GM23338 (cell line): Measurements from ENCODE around the gene REPS1. TPM values are rescaled to one million over a fixed set of nuclear protein-coding genes. Genes with fewer than 3 reads are reported as not detected.

Experiments used
- ATAC-seq: fragments of 200-7000 bp; cut with Tn5 transposase; 3 replicates; pipeline ENCODE4 v1.9.1; 2020
- DNase-seq: peaks from one replicate; pipeline ENCODE4 v3.0.0-alpha.2; 2015; ENCODE audit warnings: low spot score
- H2AFZ ChIP-seq: fragments of 200-600 bp; sonication (generic); 2 replicates; pipeline ENCODE4 v1.8.0; 2016; ENCODE audit warnings: antibody characterized with exemption, mild to moderate bottlenecking, moderate library complexity
- H3F3A ChIP-seq: fragments of 200-600 bp; sonication (generic); replicated peaks from 2 replicates; pipeline ENCODE4 v1.8.0; 2017; ENCODE audit warnings: antibody characterized with exemption, mixed run types, low read depth
- H3K27ac ChIP-seq: fragments of 200-600 bp; sonication (generic); 2 replicates; pipeline ENCODE4 v1.6.1; 2016; ENCODE audit warnings: low read depth
- H3K27me3 ChIP-seq: fragments of 200-600 bp; sonication (generic); 2 replicates; pipeline ENCODE4 v1.8.0; 2016; ENCODE audit warnings: mild to moderate bottlenecking, mixed run types, moderate library complexity; ENCODE audit not compliant: insufficient read depth
- H3K36me3 ChIP-seq: fragments of 200-600 bp; sonication (generic); 2 replicates; pipeline ENCODE4 v1.8.0; 2016; ENCODE audit warnings: mild to moderate bottlenecking; ENCODE audit not compliant: insufficient read depth
- H3K4me1 ChIP-seq: fragments of 200-600 bp; sonication (generic); 2 replicates; pipeline ENCODE4 v1.8.0; 2016; ENCODE audit warnings: mild to moderate bottlenecking, moderate library complexity; ENCODE audit not compliant: insufficient read depth
- H3K4me2 ChIP-seq: fragments of 200-600 bp; sonication (generic); 2 replicates; pipeline ENCODE4 v1.7.1; 2017; ENCODE audit warnings: mixed run types
- H3K4me3 ChIP-seq: fragments of 200-600 bp; sonication (generic); 2 replicates; pipeline ENCODE4 v1.6.1; 2016; ENCODE audit warnings: mixed run types
- H3K79me2 ChIP-seq: fragments of 200-600 bp; sonication (generic); replicated peaks from 2 replicates; pipeline ENCODE4 v1.8.0; 2017; ENCODE audit warnings: mild to moderate bottlenecking; ENCODE audit not compliant: insufficient read depth
- H3K9me2 ChIP-seq: fragments of 200-600 bp; sonication (generic); 2 replicates; pipeline ENCODE4 v1.8.0; 2017; ENCODE audit not compliant: insufficient read depth
- H4K20me1 ChIP-seq: fragments of 200-600 bp; sonication (generic); replicated peaks from 2 replicates; pipeline ENCODE4 v1.8.0; 2017; ENCODE audit warnings: mild to moderate bottlenecking; ENCODE audit not compliant: insufficient read depth
- H3K27ac Mint-ChIP-seq: 2 replicates; pipeline ENCODE4 v1.8.0; 2020; ENCODE audit warnings: inconsistent platforms, mild to moderate bottlenecking, moderate library complexity, mixed read lengths
- H3K27me3 Mint-ChIP-seq: 3 replicates; pipeline ENCODE4 v1.8.0; 2022; ENCODE audit warnings: low read depth, mild to moderate bottlenecking, moderate library complexity, mixed read lengths, inconsistent platforms; ENCODE audit not compliant: insufficient read depth, poor library complexity
- H3K36me3 Mint-ChIP-seq: 3 replicates; pipeline ENCODE4 v1.8.0; 2021; ENCODE audit warnings: low read depth, mild to moderate bottlenecking, inconsistent platforms, moderate library complexity, mixed read lengths
- H3K4me1 Mint-ChIP-seq: 3 replicates; pipeline ENCODE4 v1.8.0; 2020; ENCODE audit warnings: mild to moderate bottlenecking, inconsistent platforms, mixed read lengths
- H3K4me3 Mint-ChIP-seq: 3 replicates; pipeline ENCODE4 v1.8.0; 2021; ENCODE audit warnings: moderate library complexity, mild to moderate bottlenecking, inconsistent platforms, mixed read lengths
- H3K9me3 Mint-ChIP-seq: 3 replicates; pipeline ENCODE4 v1.8.0; 2020; ENCODE audit warnings: moderate library complexity, mild to moderate bottlenecking, inconsistent platforms, mixed read lengths
- CREB1 ChIP-seq: fragments of 250-450 bp; sonication (Bioruptor Pico); IDR thresholded peaks from 2 replicates; pipeline ENCODE4 v1.5.0; 2020; ENCODE audit warnings: low read depth, mild to moderate bottlenecking, moderate library complexity
- CTCF ChIP-seq, 2 experiments: fragments of 200-600 bp in 1 of 2; sonication (generic) in 1 of 2; conservative IDR thresholded peaks; 2 replicates each; pipeline versions ENCODE4 v1.5.1 to v1.6.1; 2016 to 2017; ENCODE audit warnings: antibody characterized with exemption in 2 of 2, low read depth in 2 of 2, mild to moderate bottlenecking in 2 of 2, moderate library complexity in 1 of 2
- EZH2 ChIP-seq: fragments of 200-600 bp; sonication (generic); IDR thresholded peaks from one replicate; pipeline ENCODE4 v1.8.0; 2017; ENCODE audit warnings: antibody characterized with exemption, mild to moderate bottlenecking, low read depth; ENCODE audit not compliant: unreplicated experiment
- EZH2phosphoT487 ChIP-seq: fragments of 200-600 bp; sonication (generic); IDR thresholded peaks from one replicate; pipeline ENCODE4 v1.8.1; 2018; ENCODE audit warnings: antibody characterized with exemption; ENCODE audit not compliant: unreplicated experiment
- JUNB ChIP-seq: IDR thresholded peaks from one replicate; pipeline ENCODE4 v1.6.1; 2016; ENCODE audit warnings: antibody characterized with exemption; ENCODE audit not compliant: unreplicated experiment
- NANOG ChIP-seq: IDR thresholded peaks from 2 replicates; pipeline ENCODE4 v1.6.1; 2016; ENCODE audit warnings: antibody characterized with exemption, borderline replicate concordance
- POLR2AphosphoS5 ChIP-seq: IDR thresholded peaks from 2 replicates; pipeline ENCODE4 v1.6.1; 2016; ENCODE audit warnings: antibody characterized with exemption, low read depth
- STAT1 ChIP-seq: IDR thresholded peaks from one replicate; pipeline ENCODE4 v1.6.1; 2016; ENCODE audit warnings: antibody characterized with exemption; ENCODE audit not compliant: unreplicated experiment
- ZNF114 ChIP-seq: fragments of 250-450 bp; sonication (Bioruptor Pico); IDR thresholded peaks from 2 replicates; pipeline ENCODE4 v1.5.0; 2020; ENCODE audit warnings: mild to moderate bottlenecking, moderate library complexity
- ZNF331 ChIP-seq: fragments of 250-450 bp; sonication (Bioruptor Pico); IDR thresholded peaks from 2 replicates; pipeline ENCODE4 v1.5.0; 2020; ENCODE audit warnings: low read depth, mild to moderate bottlenecking, moderate library complexity
- ZNF462 ChIP-seq: fragments of 250-450 bp; sonication (Bioruptor Pico); IDR thresholded peaks from 2 replicates; pipeline ENCODE4 v1.5.0; 2020; ENCODE audit warnings: mild to moderate bottlenecking, moderate library complexity
- polyA plus RNA-seq: library from polyadenylated mRNA; unstranded; fragments of >200 nt; fragmentation: Nextera tagmentation; extraction: Ambion mirVana; gene quantifications from 2 replicates; pipeline ENCODE4 v1.2.1, GENCODE V29; 2016
- total RNA-seq: library from RNA; depleted of rRNA; stranded (reverse); fragments of >200 nt; shearing (Covaris generic); gene quantifications from 2 replicates; pipeline ENCODE4 v1.2.3, GENCODE V29; 2014
- TF ChIP-seq, protein P1 (sequence below): IDR thresholded peaks from 2 replicates; pipeline ENCODE4 v1.6.1; 2016; ENCODE audit warnings: antibody characterized with exemption
- TF ChIP-seq, protein P2 (sequence below): IDR thresholded peaks from one replicate; pipeline ENCODE4 v1.6.1; 2018; ENCODE audit warnings: antibody characterized with exemption; ENCODE audit not compliant: unreplicated experiment

REPS1 gene
- total and polyA plus RNA-seq, 2 experiments from 2014 or later: 46.0 to 65.7 TPM

GRCh38 chr6:139019722-139020121 is 31.7 kb upstream of the REPS1 start:
- Histone ChIP-seq H3F3A (0 out of 2 replicates have a peak, but pooled peaks cover 3% of the 10 kb centered on the region), H3K4me2 (no peak overlapping the region), H3K79me2 (no peaks in the 10 kb centered on the region), H3K4me3 (no peak overlapping the region), H3K36me3 (no peaks in the 10 kb centered on the region), H4K20me1 (no peaks in the 10 kb centered on the region), H3K9me2 (no peaks in the 10 kb centered on the region), H2AFZ (no peak overlapping the region), H3K27me3 (no peaks in the 10 kb centered on the region), H3K4me1 (peaks cover 10% of the 10 kb centered on the region), H3K27ac (no peak overlapping the region)
- no peak overlapping the region for H3K27ac Mint-ChIP-seq
- H3K9me3 Mint-ChIP-seq: no peaks in the 10 kb centered on the region
- ATAC-seq: no peak
- no peak for DNase-seq
- TF ChIP-seq NANOG (no peak), EZH2 (no peak), ZNF331 (CRISPR knock-in tag) (no peak), JUNB (no peak), ZNF114 (CRISPR knock-in tag) (no peak), ZNF462 (CRISPR knock-in tag) (no peak), STAT1 (no peak), POLR2AphosphoS5 (no peak), EZH2phosphoT487 (no peak), CREB1 (CRISPR knock-in tag) (no peak), CTCF (conservative IDR thresholded peaks at IDR 0.05; ENCODE audit: low read depth in 2 of 2) (no peak)
- TF ChIP-seq, protein P1, sequence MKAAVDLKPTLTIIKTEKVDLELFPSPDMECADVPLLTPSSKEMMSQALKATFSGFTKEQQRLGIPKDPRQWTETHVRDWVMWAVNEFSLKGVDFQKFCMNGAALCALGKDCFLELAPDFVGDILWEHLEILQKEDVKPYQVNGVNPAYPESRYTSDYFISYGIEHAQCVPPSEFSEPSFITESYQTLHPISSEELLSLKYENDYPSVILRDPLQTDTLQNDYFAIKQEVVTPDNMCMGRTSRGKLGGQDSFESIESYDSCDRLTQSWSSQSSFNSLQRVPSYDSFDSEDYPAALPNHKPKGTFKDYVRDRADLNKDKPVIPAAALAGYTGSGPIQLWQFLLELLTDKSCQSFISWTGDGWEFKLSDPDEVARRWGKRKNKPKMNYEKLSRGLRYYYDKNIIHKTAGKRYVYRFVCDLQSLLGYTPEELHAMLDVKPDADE: no peak
- TF ChIP-seq, protein P2, sequence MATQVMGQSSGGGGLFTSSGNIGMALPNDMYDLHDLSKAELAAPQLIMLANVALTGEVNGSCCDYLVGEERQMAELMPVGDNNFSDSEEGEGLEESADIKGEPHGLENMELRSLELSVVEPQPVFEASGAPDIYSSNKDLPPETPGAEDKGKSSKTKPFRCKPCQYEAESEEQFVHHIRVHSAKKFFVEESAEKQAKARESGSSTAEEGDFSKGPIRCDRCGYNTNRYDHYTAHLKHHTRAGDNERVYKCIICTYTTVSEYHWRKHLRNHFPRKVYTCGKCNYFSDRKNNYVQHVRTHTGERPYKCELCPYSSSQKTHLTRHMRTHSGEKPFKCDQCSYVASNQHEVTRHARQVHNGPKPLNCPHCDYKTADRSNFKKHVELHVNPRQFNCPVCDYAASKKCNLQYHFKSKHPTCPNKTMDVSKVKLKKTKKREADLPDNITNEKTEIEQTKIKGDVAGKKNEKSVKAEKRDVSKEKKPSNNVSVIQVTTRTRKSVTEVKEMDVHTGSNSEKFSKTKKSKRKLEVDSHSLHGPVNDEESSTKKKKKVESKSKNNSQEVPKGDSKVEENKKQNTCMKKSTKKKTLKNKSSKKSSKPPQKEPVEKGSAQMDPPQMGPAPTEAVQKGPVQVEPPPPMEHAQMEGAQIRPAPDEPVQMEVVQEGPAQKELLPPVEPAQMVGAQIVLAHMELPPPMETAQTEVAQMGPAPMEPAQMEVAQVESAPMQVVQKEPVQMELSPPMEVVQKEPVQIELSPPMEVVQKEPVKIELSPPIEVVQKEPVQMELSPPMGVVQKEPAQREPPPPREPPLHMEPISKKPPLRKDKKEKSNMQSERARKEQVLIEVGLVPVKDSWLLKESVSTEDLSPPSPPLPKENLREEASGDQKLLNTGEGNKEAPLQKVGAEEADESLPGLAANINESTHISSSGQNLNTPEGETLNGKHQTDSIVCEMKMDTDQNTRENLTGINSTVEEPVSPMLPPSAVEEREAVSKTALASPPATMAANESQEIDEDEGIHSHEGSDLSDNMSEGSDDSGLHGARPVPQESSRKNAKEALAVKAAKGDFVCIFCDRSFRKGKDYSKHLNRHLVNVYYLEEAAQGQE: no peak
- no peak overlapping the region for H3K4me3 Mint-ChIP-seq
- H3K27me3 Mint-ChIP-seq: peaks cover 8% of the 10 kb centered on the region
- H3K4me1 Mint-ChIP-seq: peaks cover 29% of the 10 kb centered on the region
- H3K36me3 Mint-ChIP-seq: no peaks in the 10 kb centered on the region
